HFFc6 (cell line): Measurements from ENCODE around the gene ARHGAP1. TPM values are rescaled to one million over a fixed set of nuclear protein-coding genes. Genes with fewer than 3 reads are reported as not detected.
"Not testable (repeated sequence)": the region's sequence is repeated elsewhere in the genome, so short reads cannot be mapped to it uniquely, and the experiment has no call there.

ENCODE experiments used
- DNase-seq: peaks from one replicate; pipeline ENCODE4 v3.0.0-alpha.2; 2018
- H3K27ac Mint-ChIP-seq: 2 replicates; pipeline ENCODE4 v1.8.0; 2020; ENCODE audit warnings: mild to moderate bottlenecking, mixed read lengths
- H3K27me3 Mint-ChIP-seq: 2 replicates; pipeline ENCODE4 v1.8.0; 2021; ENCODE audit warnings: mild to moderate bottlenecking, moderate library complexity, mixed read lengths; ENCODE audit not compliant: insufficient read depth
- H3K36me3 Mint-ChIP-seq: 2 replicates; pipeline ENCODE4 v1.8.0; 2021; ENCODE audit warnings: low read depth, mixed read lengths
- H3K4me1 Mint-ChIP-seq: 2 replicates; pipeline ENCODE4 v1.8.0; 2020; ENCODE audit warnings: low read depth, mixed read lengths
- H3K4me3 Mint-ChIP-seq: 2 replicates; pipeline ENCODE4 v1.8.0; 2020; ENCODE audit warnings: mild to moderate bottlenecking, moderate library complexity, mixed read lengths
- H3K9me3 Mint-ChIP-seq: 2 replicates; pipeline ENCODE4 v1.8.0; 2020; ENCODE audit warnings: mild to moderate bottlenecking, mixed read lengths
- total RNA-seq, 6 experiments: library from RNA; stranded (reverse); fragmentation: NEBNext Ultra II Directional; extraction: Animal tissue kit (Norgen Biotek cat#: 25700); gene quantifications; 2 replicates in 1 of 6; 3 replicates in 5 of 6; pipeline ENCODE4 v1.2.3, GENCODE V29; 2021
- TF ChIP-seq, protein P1 (sequence below): fragments of 200-600 bp; sonication (generic); IDR thresholded peaks from 2 replicates; pipeline ENCODE4 v1.5.0; 2021; ENCODE audit warnings: antibody characterized with exemption, mild to moderate bottlenecking

ARHGAP1 gene
- total RNA-seq, 6 experiments from 2014 or later, result 107 to 134 (median 110) TPM

DNA sequence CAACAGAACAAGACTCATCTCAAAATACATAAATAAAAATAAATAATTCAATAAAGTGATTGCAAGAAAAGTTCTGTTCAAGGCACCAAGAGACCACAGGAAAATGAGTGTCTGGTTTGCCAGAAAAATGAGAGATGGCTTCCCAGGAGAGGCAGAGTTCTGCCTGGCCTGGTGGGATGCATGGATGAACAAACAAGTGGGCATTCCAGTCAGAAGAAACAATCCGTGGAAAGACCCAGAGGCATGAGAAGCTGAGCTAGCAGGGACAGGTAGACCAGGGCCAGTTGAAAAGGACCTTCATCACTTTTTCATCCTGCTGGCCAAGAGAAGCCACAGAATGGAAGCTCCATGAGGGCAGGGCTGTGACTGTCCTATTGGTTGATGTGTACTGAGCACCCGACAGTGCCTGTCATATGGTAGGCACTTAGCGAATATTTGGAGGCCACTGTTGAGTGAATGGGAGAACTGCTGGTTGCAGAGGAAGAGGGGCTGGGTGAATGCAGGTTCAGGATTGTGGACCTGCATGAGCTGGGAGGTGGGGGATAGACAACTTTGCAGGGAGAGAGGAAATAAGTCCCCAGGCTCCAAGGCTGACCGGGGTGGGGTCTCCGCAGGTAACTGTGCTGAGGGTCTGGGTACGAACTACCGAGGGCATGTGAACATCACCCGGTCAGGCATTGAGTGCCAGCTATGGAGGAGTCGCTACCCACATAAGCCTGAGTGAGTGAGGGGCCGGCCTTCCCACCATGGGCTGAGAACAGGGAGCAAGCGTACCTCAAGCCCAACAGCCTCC is 22.3 kb upstream of the ARHGAP1 start:
- no peak for DNase-seq

DNA sequence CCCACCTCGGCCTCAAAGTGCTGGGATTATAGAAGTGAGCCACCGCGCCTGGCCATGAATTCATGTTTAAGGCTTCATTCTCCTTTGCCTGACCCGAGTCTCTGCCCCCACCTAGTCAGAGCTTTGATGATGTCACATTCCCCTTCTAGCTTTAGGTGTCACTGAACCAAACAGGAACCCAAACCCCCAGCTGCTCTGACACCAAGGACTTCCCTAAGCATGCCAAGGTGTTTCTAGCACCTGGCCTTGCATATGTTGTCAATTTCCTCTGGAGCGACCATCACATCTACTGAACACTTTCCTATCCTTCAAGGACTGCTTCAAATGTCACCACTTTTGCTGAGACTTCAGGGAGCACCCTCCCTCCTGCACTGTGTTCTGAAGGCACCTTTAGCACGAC is 20.9 kb upstream of the ARHGAP1 start:
- no peak for DNase-seq
- H3K36me3 Mint-ChIP-seq, result no peaks in the 10 kb centered on the region
- H3K27ac Mint-ChIP-seq, result no peak overlapping the region
- no peak overlapping the region for H3K4me3 Mint-ChIP-seq
- TF ChIP-seq, protein P1, sequence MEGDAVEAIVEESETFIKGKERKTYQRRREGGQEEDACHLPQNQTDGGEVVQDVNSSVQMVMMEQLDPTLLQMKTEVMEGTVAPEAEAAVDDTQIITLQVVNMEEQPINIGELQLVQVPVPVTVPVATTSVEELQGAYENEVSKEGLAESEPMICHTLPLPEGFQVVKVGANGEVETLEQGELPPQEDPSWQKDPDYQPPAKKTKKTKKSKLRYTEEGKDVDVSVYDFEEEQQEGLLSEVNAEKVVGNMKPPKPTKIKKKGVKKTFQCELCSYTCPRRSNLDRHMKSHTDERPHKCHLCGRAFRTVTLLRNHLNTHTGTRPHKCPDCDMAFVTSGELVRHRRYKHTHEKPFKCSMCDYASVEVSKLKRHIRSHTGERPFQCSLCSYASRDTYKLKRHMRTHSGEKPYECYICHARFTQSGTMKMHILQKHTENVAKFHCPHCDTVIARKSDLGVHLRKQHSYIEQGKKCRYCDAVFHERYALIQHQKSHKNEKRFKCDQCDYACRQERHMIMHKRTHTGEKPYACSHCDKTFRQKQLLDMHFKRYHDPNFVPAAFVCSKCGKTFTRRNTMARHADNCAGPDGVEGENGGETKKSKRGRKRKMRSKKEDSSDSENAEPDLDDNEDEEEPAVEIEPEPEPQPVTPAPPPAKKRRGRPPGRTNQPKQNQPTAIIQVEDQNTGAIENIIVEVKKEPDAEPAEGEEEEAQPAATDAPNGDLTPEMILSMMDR, result no peak
- no peaks in the 10 kb centered on the region for H3K4me1 Mint-ChIP-seq
- H3K27me3 Mint-ChIP-seq, result peaks cover 3% of the 10 kb centered on the region
- H3K9me3 Mint-ChIP-seq, result no peaks in the 10 kb centered on the region

More for the DNA sequence above, 22.3 kb upstream of the ARHGAP1 start:
- H3K4me3 Mint-ChIP-seq, result no peak overlapping the region
- H3K36me3 Mint-ChIP-seq, result no peaks in the 10 kb centered on the region
- H3K27me3 Mint-ChIP-seq, result peaks cover 4% of the 10 kb centered on the region
- H3K9me3 Mint-ChIP-seq, result no peaks in the 10 kb centered on the region
- no peaks in the 10 kb centered on the region for H3K4me1 Mint-ChIP-seq
- H3K27ac Mint-ChIP-seq, result no peak overlapping the region
- TF ChIP-seq, protein P1, result no peak

DNA sequence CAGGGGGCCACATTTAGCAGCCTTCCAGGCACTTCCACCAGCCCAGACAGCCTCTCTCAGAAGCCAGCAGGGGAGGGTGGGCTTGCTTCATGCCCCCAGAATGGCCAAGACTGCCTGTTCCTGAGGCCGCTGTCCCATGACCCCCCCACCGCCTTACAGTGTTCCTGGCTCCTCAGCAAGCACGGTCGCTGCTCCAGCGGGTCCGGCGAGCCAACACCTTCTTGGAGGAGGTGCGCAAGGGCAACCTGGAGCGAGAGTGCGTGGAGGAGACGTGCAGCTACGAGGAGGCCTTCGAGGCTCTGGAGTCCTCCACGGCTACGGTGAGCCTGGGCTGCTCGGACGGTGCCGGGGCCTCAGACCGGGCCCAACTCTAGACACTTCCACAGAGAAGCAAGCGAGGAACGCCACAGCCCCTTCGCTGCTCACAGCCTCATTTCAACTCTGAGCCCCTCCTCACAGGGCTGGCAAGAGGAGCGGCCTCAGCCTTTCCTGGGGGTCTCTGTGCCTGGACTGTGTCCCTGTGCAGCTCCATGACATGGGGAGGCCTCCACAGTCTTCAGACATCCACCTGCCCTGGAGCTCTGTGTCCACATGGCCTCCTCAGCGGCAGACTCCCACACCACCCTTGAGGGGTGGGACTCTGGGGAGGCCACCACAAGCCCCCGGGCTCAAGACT is 19.3 kb upstream of the ARHGAP1 start:
- H3K36me3 Mint-ChIP-seq, result no peaks in the 10 kb centered on the region
- peaks cover 3% of the 10 kb centered on the region for H3K27me3 Mint-ChIP-seq
- no peak overlapping the region for H3K27ac Mint-ChIP-seq
- TF ChIP-seq, protein P1, result no peak
- no peaks in the 10 kb centered on the region for H3K9me3 Mint-ChIP-seq
- DNase-seq, result no peak
- H3K4me1 Mint-ChIP-seq, result peaks cover 6% of the 10 kb centered on the region
- no peak overlapping the region for H3K4me3 Mint-ChIP-seq

DNA sequence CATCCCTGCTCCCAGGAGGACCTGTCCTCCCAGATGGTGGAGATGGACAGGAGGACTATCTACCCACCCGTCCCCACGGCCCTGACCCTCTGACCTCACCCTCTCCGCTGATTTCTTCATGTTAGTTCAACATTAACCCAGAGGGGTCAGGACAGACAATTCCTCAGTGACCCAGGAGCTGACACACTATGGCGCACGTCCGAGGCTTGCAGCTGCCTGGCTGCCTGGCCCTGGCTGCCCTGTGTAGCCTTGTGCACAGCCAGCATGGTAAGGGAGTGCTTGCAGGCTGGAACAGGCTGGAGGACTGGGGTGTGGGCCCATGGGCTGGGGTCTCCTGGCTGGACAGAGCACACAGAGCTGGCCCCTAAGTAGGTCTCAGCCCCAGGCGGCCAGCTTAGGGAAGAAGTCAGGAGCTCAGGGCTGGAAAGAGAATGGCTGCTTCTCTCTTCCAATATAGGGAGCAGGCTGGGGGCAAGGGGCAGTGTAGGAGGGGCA is 18.7 kb upstream of the ARHGAP1 start, which contains the start of gene F2:
Gene F2, plus strand, starts transcription at position 166 of the 495 bp plus-strand sequence. Its CDS starts 23 bp downstream, at position 189.
- H3K36me3 Mint-ChIP-seq, result no peaks in the 10 kb centered on the region
- H3K9me3 Mint-ChIP-seq, result no peaks in the 10 kb centered on the region
- H3K4me3 Mint-ChIP-seq, result no peak within 1 kb of the TSS
- H3K27ac Mint-ChIP-seq, result no peak within 1 kb of the TSS
- peaks cover 12% of the 10 kb centered on the region for H3K4me1 Mint-ChIP-seq
- DNase-seq, result no peak
- peaks cover 3% of the 10 kb centered on the region for H3K27me3 Mint-ChIP-seq
- TF ChIP-seq, protein P1, result no peak

DNA sequence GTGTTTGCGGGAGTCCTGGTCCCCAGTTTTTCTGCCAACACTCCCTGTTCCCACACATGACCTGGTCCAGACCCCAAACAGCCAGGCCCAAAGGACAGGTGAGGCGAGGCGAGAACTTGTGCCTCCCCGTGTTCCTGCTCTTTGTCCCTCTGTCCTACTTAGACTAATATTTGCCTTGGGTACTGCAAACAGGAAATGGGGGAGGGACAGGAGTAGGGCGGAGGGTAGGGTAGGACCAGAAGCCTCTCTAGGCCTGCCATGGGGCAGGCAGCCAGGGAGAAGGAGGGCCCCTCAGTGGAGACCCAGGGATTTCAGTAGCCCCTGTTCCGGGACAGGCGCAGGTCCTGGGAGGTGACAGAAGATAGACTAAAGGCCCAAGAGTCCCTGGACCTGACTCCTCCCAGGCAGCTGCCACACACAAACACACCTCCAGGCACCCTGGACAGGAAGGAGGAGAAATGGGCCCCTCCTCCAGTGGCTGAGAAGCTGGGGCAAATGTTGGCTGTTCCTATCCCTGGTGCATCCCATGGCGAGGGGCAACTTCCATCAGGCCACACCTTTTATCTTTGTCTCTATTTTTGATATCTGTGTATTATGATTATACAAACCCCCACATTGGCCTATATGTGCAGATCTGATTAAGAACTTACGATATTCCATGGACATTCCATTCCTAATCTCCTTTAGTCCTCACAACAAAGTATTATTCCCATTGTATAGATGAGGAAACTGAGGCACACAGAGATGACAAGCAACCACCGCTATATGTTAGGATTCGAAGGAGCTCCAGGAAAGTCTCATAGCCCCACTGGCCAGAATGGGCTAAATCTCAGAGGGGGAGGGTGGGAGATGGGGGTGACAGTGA is 18.0 kb upstream of the ARHGAP1 start:
- no peak overlapping the region for H3K27ac Mint-ChIP-seq
- no peak for DNase-seq
- H3K27me3 Mint-ChIP-seq, result peaks cover 3% of the 10 kb centered on the region

DNA sequence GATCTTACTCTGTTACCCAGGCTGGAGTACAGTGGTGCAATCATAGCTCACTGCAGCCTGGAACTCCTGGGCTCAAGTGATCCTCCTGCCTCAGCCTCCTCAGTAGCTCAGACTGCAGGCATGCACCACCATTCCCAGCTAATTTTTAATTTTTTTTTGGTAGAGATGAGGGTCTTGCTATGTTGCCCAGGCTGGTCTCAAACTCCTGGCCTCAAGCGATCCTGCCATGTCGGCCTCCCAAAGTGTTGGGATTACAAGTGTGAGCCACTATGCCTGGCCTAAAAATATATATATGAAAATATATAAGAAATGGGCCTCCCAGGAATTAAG is 17.4 kb upstream of the ARHGAP1 start:
- H3K9me3 Mint-ChIP-seq, H3K36me3 Mint-ChIP-seq, DNase-seq, H3K27me3 Mint-ChIP-seq, H3K4me3 Mint-ChIP-seq, H3K27ac Mint-ChIP-seq: not testable (repeated sequence)
- peaks cover 16% of the 10 kb centered on the region for H3K4me1 Mint-ChIP-seq

More for the DNA sequence above, 18.0 kb upstream of the ARHGAP1 start:
- Mint-ChIP-seq H3K4me1 (peaks cover 16% of the 10 kb centered on the region), H3K4me3 (no peak overlapping the region), H3K36me3 (no peaks in the 10 kb centered on the region), H3K9me3 (no peaks in the 10 kb centered on the region)
- TF ChIP-seq, protein P1, result no peak
